ENCODE measurements around the gene MAP3K4. TPM values are rescaled to one million over a fixed set of nuclear protein-coding genes. Genes with fewer than 3 reads are reported as not detected.

The MAP3K4 gene
- total RNA-seq, 2 experiments from 2014 or later, result 30.3 to 38.7 TPM

GRCh38 chr6:161100072-161100471, 108.5 kb downstream of the MAP3K4 start:
- Histone ChIP-seq H3K79me2 (ENCODE audit: insufficient read depth, low read depth, low read length) (no peaks in the 10 kb centered on the region), H3K27ac (ENCODE audit: low read depth, low read length, poor library complexity, severe bottlenecking) (no peak overlapping the region), H3K4me3 (ENCODE audit: low read depth, low read length, poor library complexity, severe bottlenecking) (no peak overlapping the region), H3K4me1 (ENCODE audit: insufficient read depth, low read length, poor library complexity, severe bottlenecking) (no peaks in the 10 kb centered on the region), H2AFZ (ENCODE audit: low read length) (no peak overlapping the region), H3K9me2 (ENCODE audit: insufficient read depth, low read length) (no peaks in the 10 kb centered on the region), H3K4me2 (ENCODE audit: low read length) (no peak overlapping the region), H4K20me1 (ENCODE audit: insufficient read depth, low read length) (no peaks in the 10 kb centered on the region), H3K36me3 (ENCODE audit: insufficient read depth, low read length) (peaks cover 39% of the 10 kb centered on the region), H3K9me3 (ENCODE audit: low read length) (no peaks in the 10 kb centered on the region)
- intact Hi-C loops (cut with micrococcal nuclease; ENCODE audit: unreplicated experiment), result no loop called here
- BruUV-seq (replicated peaks), result no TSS peak
- no peak for DNase-seq (ENCODE audit: low spot score)
- no peak for TF ChIP-seq EZH2phosphoT487 (IDR thresholded peaks at IDR 0.05; ENCODE audit: borderline replicate concordance, low read depth, low read length)
- TF ChIP-seq, protein P1, sequence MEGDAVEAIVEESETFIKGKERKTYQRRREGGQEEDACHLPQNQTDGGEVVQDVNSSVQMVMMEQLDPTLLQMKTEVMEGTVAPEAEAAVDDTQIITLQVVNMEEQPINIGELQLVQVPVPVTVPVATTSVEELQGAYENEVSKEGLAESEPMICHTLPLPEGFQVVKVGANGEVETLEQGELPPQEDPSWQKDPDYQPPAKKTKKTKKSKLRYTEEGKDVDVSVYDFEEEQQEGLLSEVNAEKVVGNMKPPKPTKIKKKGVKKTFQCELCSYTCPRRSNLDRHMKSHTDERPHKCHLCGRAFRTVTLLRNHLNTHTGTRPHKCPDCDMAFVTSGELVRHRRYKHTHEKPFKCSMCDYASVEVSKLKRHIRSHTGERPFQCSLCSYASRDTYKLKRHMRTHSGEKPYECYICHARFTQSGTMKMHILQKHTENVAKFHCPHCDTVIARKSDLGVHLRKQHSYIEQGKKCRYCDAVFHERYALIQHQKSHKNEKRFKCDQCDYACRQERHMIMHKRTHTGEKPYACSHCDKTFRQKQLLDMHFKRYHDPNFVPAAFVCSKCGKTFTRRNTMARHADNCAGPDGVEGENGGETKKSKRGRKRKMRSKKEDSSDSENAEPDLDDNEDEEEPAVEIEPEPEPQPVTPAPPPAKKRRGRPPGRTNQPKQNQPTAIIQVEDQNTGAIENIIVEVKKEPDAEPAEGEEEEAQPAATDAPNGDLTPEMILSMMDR (conservative IDR thresholded peaks at IDR 0.05; ENCODE audit: low read length), result no peak
- ChIA-PET POLR2A (no interaction called here), CTCF (ENCODE audit: unreplicated experiment) (no interaction called here)

DNA sequence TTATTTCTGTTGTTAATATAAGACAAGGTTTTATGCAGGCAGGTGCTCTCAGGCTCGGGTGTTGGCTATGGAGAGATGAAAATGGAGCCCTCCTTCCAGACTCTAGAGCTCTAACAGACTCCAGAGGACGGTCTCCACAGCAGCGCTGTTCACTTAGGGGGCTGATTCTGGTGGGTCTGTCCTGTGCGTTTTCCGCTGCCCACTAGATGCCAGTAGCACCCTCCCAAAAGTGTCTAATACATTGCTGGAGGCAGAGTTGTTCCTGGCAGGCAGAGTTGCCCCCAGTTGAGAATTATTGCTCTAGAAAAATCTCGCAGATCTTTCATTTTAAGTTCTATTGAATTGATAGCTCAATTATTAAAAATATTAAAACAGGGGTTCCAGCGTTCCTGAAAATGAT, 109.9 kb downstream of the MAP3K4 start:
- intact Hi-C loops (cut with micrococcal nuclease; ENCODE audit: unreplicated experiment), result no loop called here
- POLR2A ChIA-PET, result no interaction called here

GRCh38 chr6:161103475-161103874, 111.9 kb downstream of the MAP3K4 start:
- Histone ChIP-seq H4K20me1 (ENCODE audit: insufficient read depth, low read length) (no peaks in the 10 kb centered on the region), H3K27ac (ENCODE audit: low read depth, low read length, poor library complexity, severe bottlenecking) (no peak overlapping the region), H3K4me3 (ENCODE audit: low read depth, low read length, poor library complexity, severe bottlenecking) (no peak overlapping the region), H3K9me2 (ENCODE audit: insufficient read depth, low read length) (no peaks in the 10 kb centered on the region), H3K4me2 (ENCODE audit: low read length) (no peak overlapping the region), H2AFZ (ENCODE audit: low read length) (no peak overlapping the region), H3K4me1 (ENCODE audit: insufficient read depth, low read length, poor library complexity, severe bottlenecking) (no peaks in the 10 kb centered on the region), H3K36me3 (ENCODE audit: insufficient read depth, low read length) (peaks cover 43% of the 10 kb centered on the region), H3K79me2 (ENCODE audit: insufficient read depth, low read depth, low read length) (no peaks in the 10 kb centered on the region), H3K9me3 (ENCODE audit: low read length) (no peaks in the 10 kb centered on the region)
- ChIA-PET CTCF (ENCODE audit: unreplicated experiment) (no interaction called here), POLR2A (no interaction called here)
- intact Hi-C loops (cut with micrococcal nuclease; ENCODE audit: unreplicated experiment), result no loop called here
- TF ChIP-seq, protein P1 (conservative IDR thresholded peaks at IDR 0.05; ENCODE audit: low read length), result no peak
- TF ChIP-seq EZH2phosphoT487 (IDR thresholded peaks at IDR 0.05; ENCODE audit: borderline replicate concordance, low read depth, low read length), result no peak
- no peak for DNase-seq (ENCODE audit: low spot score)
- no TSS peak for BruUV-seq (replicated peaks)

More for the DNA sequence above, 109.9 kb downstream of the MAP3K4 start:
- CTCF ChIA-PET (ENCODE audit: unreplicated experiment), result no interaction called here
- Histone ChIP-seq H3K9me3 (ENCODE audit: low read length) (no peaks in the 10 kb centered on the region), H3K4me2 (ENCODE audit: low read length) (no peak overlapping the region), H3K4me3 (ENCODE audit: low read depth, low read length, poor library complexity, severe bottlenecking) (no peak overlapping the region), H3K36me3 (ENCODE audit: insufficient read depth, low read length) (peaks cover 45% of the 10 kb centered on the region), H3K9me2 (ENCODE audit: insufficient read depth, low read length) (no peaks in the 10 kb centered on the region), H3K79me2 (ENCODE audit: insufficient read depth, low read depth, low read length) (no peaks in the 10 kb centered on the region), H2AFZ (ENCODE audit: low read length) (no peak overlapping the region), H4K20me1 (ENCODE audit: insufficient read depth, low read length) (no peaks in the 10 kb centered on the region), H3K27ac (ENCODE audit: low read depth, low read length, poor library complexity, severe bottlenecking) (no peak overlapping the region), H3K4me1 (ENCODE audit: insufficient read depth, low read length, poor library complexity, severe bottlenecking) (no peaks in the 10 kb centered on the region)
- peak; percentile 10 for DNase-seq (ENCODE audit: low spot score)
- TF ChIP-seq EZH2phosphoT487 (IDR thresholded peaks at IDR 0.05; ENCODE audit: borderline replicate concordance, low read depth, low read length), result no peak
- TF ChIP-seq, protein P1 (conservative IDR thresholded peaks at IDR 0.05; ENCODE audit: low read length), result peak; percentile 59
- no TSS peak for BruUV-seq (replicated peaks)
